ENCODE measurements around the gene ELAPOR1.
A peak's percentile ranks its signal among the peaks of the same experiment; 100 is the strongest.

The ELAPOR1 gene

DNA sequence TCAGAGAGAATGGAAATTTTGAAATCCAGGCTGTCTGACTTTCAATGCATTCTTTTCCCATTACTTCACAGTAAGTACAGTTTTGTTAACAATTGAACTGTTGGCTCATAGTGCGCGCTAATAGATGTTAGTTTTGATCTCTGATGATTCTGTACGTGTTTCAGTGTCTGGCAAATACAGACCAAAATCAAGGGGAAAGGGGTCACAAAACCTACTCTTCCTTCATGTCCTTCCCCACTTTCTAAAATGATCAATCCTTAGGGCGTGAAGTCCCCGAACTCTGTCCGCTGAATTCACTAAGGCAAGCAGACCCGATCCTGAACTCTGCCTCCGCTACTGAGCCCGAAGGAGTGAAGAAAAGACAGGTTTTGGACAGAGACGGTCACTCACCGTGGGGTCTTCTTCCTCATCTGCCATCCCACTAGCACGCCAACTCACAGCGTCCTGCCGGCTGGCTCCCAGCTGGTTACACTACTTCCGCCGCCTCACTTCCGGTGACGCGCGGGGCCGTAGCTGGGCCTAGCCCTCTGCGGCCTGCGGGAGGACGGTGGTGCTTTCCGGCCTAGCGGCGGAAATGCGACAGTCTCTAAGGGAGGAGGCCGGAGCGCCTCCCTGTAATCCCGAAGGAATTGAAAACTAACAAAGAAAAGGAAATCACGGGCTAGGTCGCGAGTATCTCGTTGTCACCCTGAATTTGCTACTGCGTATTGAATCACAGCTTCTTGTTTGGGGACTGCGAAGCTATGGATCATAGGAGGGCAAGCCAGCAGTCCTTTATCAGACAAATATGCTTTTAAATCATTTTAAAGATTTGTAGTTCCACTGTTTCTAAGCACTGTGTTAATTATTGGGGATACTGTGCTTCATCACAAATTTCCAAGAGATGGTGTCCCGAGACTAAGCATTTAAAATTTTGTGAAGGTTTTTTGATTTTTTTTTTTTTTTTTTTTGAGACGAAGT is 38.1 kb upstream of the ELAPOR1 start, which contains the start of gene TAF13:
Gene TAF13, minus strand, starts transcription at position 473 of the 960 bp plus-strand sequence. Its CDS starts 56 bp downstream, at position 417.
- Histone ChIP-seq H3K27me3 (ENCODE audit: insufficient read depth, low read depth, severe bottlenecking) (no peaks in the 10 kb centered on the region), H3K9me3 (ENCODE audit: severe bottlenecking) (no peaks in the 10 kb centered on the region), H3K36me3 (peaks cover 11% of the 10 kb centered on the region), H3K27ac (peak within 1 kb of the TSS; percentile 97), H3K4me3 (ENCODE audit: low read depth, low read length) (peak within 1 kb of the TSS; percentile 57)
- TF ChIP-seq, protein P1, sequence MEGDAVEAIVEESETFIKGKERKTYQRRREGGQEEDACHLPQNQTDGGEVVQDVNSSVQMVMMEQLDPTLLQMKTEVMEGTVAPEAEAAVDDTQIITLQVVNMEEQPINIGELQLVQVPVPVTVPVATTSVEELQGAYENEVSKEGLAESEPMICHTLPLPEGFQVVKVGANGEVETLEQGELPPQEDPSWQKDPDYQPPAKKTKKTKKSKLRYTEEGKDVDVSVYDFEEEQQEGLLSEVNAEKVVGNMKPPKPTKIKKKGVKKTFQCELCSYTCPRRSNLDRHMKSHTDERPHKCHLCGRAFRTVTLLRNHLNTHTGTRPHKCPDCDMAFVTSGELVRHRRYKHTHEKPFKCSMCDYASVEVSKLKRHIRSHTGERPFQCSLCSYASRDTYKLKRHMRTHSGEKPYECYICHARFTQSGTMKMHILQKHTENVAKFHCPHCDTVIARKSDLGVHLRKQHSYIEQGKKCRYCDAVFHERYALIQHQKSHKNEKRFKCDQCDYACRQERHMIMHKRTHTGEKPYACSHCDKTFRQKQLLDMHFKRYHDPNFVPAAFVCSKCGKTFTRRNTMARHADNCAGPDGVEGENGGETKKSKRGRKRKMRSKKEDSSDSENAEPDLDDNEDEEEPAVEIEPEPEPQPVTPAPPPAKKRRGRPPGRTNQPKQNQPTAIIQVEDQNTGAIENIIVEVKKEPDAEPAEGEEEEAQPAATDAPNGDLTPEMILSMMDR (IDR thresholded peaks at IDR 0.05; ENCODE audit: low read depth, low read length): no peak
- peak; percentile 95 for DNase-seq

- TF ChIP-seq, protein P1 (IDR thresholded peaks at IDR 0.05; ENCODE audit: low read depth, low read length): no peak
- no peak for DNase-seq
- H3K27ac ChIP-seq: no peak overlapping the region
These were observed 35.6 kb upstream of the ELAPOR1 start for GRCh38 chr1:109078317-109078716.

GRCh38 chr1:109079240-109079622 is 34.7 kb upstream of the ELAPOR1 start:
- no peaks in the 10 kb centered on the region for H3K9me3 ChIP-seq (ENCODE audit: severe bottlenecking)
- no peak overlapping the region for H3K27ac ChIP-seq
- no peak for DNase-seq
- H3K27me3 ChIP-seq (ENCODE audit: insufficient read depth, low read depth, severe bottlenecking): no peaks in the 10 kb centered on the region
- no peaks in the 10 kb centered on the region for H3K36me3 ChIP-seq
- TF ChIP-seq, protein P1 (IDR thresholded peaks at IDR 0.05; ENCODE audit: low read depth, low read length): no peak
- no peak overlapping the region for H3K4me3 ChIP-seq (ENCODE audit: low read depth, low read length)

More at GRCh38 chr1:109078317-109078716, 35.6 kb upstream of the ELAPOR1 start:
- Histone ChIP-seq H3K9me3 (ENCODE audit: severe bottlenecking) (no peaks in the 10 kb centered on the region), H3K4me3 (ENCODE audit: low read depth, low read length) (no peak overlapping the region), H3K27me3 (ENCODE audit: insufficient read depth, low read depth, severe bottlenecking) (no peaks in the 10 kb centered on the region), H3K36me3 (peaks cover 4% of the 10 kb centered on the region; the same call in 1 of the 2 replicates)

DNA sequence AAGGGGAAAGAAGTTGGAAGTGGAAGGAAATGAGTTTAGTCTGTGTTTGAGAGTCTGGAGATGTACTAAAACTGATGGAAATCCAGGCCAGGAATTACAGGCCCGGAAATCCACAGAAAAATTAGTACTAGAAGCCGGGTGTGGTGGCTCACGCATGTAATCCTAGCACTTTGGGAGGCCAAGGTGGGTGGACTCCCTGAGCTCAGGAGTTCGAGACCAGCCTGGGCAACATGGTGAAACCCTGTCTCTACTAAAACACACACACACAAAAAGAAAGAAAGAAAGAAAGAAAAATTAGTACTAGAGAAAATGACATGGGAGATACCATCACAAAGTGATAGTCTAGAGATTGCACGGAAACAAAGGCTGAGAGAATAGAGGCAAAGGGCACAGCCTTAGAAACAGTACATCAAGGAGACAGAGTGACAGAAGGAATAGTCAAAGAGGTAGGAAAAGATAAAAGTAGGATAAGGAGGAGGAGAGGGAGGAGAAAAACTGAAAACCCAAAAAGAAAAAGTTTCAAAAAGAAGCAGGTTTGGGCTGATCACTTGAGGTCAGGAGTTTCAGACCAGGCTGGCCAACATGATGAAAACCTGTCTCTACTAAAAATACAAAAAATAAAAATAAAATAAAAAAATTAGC is 33.4 kb upstream of the ELAPOR1 start:
- Histone ChIP-seq H3K27ac (no peak overlapping the region), H3K27me3 (ENCODE audit: insufficient read depth, low read depth, severe bottlenecking) (no peaks in the 10 kb centered on the region), H3K36me3 (no peaks in the 10 kb centered on the region), H3K4me3 (ENCODE audit: low read depth, low read length) (no peak overlapping the region), H3K9me3 (ENCODE audit: severe bottlenecking) (no peaks in the 10 kb centered on the region)
- TF ChIP-seq, protein P1 (IDR thresholded peaks at IDR 0.05; ENCODE audit: low read depth, low read length): no peak
- no peak for DNase-seq

DNA sequence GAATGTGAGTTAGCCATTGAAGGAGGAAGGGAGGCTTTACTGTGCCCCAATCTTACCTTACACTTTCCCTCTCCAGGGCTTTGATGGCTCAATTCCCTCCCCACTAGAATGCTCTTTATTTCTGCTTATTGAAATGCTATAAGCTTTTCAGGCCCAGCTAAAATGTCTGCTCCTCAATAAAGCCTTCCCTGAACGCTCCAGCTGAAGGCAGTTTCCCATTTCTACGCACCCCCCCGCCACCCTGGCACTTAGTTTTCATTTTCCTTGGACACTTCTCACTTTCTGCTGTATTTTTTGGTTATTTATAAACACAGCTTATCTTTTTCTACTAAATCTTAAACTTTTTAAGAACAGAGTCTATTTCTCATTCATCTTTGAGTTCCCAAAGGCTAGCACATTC is 30.4 kb upstream of the ELAPOR1 start:
- no peaks in the 10 kb centered on the region for H3K27me3 ChIP-seq (ENCODE audit: insufficient read depth, low read depth, severe bottlenecking)
- TF ChIP-seq, protein P1 (IDR thresholded peaks at IDR 0.05; ENCODE audit: low read depth, low read length): no peak
- H3K27ac ChIP-seq: no peak overlapping the region
- H3K36me3 ChIP-seq: no peaks in the 10 kb centered on the region
- no peak for DNase-seq
- no peaks in the 10 kb centered on the region for H3K9me3 ChIP-seq (ENCODE audit: severe bottlenecking)
- H3K4me3 ChIP-seq (ENCODE audit: low read depth, low read length): no peak overlapping the region

Measured in WERI-Rb-1 (cell line).